Umbilical cord (tissue), 2 donors: ENCODE measurements around the gene HAO1. TPM values are rescaled to one million over a fixed set of nuclear protein-coding genes. Genes with fewer than 3 reads are reported as not detected.
"Not testable (repeated sequence)": the region's sequence is repeated elsewhere in the genome, so short reads cannot be mapped to it uniquely, and the experiment has no call there.

Experiments used
- DNase-seq: peaks from one replicate; pipeline ENCODE4 v3.0.0-alpha.2; 2015; ENCODE audit warnings: low spot score
- total RNA-seq: library from RNA; depleted of rRNA; stranded (reverse); fragments of >200 nt; gene quantifications from one replicate; pipeline ENCODE4 v1.2.3, GENCODE V29; 2014; ENCODE audit warnings: low replicate concordance; ENCODE audit not compliant: insufficient read depth

Gene HAO1
- total RNA-seq, 1 donor from 2014 or later = not detected

DNA sequence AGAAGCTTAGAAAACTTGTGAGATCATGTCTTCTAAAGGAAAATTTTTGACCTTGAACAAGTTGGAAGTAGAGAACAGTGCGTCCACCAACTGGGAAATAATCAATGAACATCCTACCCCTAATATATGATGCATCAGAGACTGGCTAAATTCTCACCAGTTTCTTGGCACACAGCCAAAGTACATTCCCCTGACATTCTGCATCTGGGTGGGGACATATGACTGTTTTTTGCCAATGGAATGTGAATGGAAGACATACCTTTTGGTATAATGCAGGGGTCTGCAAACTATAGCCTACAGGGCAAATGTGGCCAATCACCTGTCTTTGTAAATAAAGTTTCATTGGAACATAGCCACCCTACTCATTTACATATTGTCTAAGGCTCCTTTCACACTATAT lies 84.7 kb downstream of the HAO1 start:
- peak; percentile 5 for DNase-seq

DNA sequence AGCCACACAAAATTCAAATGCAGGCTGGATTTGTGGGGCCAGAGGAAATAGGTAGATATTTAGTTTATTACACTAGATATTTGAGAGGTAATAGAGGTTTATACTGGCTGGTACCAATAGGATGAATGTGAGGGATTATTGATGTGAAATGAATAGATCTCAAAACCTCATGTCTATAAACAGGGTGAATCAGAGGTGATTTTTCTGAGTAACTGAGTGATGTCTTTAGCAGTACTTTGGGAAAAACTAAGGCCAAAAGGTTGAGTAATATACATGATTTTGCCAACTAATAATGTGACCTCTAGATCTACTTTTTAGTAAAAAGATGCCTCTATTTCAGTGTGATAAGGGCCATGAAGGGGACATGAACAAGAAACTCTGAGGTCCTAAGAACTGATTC lies 86.8 kb downstream of the HAO1 start:
- no peak for DNase-seq

DNA sequence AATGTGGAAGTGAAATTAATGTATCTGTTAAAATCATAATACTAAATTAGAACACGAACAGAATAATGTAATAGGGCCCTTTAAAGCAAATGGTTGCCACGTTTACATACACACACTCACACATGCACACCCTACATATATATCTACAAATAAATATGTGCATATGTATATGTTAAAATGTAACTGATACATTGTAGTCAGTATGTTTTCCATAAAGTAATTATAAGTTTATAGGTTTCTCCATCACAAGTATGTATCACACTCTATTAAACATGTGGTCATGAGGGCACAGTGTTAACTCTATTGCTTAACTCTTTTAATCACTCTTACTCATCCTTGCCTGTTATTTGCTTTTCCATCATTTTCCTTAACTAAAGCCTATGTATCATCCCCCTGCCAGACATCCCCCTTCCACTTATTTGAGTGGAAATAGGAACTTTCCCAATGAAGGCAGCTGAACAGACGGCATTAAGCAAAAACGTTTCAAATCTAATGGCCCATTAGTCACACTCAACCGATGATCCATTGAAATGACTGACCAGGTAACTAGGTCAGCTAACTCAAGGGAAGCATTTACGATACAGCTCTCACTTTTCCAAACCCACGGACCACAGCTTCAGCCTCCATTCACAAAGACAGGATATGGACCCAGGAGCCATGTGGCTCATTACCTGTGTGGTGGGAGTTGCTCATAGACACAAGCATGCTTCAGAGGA lies 89.3 kb downstream of the HAO1 start:
- DNase-seq = no peak

DNA sequence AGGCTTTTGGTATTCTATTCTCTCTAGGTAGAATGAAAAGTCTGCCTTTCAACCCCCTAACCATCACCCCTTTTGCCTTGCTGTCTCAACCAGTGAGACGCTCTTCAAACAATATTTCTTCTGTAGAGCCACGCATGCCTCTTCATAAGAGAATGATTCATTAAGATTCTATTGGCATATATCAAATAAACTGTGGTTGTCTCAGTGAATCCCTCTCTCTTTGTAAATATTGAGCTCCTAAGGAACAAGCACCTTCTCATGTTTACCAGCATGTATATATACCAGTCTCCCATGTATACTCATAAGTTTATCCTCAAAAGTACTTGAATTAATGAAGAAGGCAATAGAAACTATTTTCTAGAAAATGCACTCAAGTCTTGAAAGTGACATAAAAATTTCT lies 90.6 kb downstream of the HAO1 start:
- no peak for DNase-seq

DNA sequence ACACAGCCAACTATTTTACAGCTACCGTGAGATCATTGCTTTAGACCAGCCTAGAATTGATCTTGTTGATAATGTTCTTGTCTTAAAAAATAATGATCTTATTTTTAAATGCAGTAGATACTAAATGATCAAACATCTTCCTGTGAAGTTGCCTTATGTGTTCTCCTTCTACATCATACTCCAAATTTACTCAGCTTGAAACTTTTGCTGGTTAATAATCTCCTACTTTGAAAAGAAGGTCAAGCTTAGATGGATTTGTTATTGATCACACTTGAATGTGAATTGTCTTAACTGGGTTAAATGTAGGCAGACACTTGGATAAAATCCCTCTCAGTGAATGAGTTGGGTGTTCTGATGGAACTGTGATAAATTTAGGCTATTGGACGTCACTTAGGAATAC lies 91.9 kb downstream of the HAO1 start:
- no peak for DNase-seq

DNA sequence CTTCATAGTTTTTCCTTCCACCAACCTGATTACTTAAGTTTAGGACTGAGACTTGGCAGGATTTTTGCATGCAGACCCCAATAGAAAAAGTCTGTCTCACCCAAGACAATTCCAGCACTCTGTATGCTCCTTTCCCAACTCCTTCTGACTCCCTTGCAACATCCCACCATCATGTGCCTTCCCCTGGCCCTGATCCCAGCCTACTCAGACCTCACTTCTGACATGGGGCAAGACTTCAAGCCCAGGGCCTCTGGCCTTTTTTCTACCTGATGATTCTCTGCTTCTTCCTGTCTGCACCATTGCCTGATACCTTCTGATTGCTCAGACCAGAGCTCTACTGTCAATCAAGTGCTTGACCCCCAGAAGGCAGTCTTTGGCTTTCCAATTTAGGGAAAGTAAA lies 96.6 kb downstream of the HAO1 start:
- no peak for DNase-seq

DNA sequence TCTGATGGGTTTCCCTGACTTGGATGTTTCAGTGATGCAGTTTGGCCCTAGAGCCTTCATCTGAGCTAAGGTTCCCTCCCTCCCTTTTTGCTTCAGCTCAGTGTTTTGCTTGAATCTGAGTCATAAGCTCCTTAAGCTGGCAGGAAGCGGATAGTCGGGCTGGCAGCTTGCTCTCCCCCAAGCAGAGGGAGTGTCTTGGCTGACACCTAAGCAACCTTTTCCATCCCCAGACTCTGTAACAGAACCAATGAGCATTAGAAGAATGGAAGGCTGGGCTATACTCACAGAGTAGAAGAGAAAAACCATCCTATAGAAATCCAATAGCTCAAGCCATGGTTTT lies 98.3 kb downstream of the HAO1 start:
- DNase-seq = peak; percentile 62

DNA sequence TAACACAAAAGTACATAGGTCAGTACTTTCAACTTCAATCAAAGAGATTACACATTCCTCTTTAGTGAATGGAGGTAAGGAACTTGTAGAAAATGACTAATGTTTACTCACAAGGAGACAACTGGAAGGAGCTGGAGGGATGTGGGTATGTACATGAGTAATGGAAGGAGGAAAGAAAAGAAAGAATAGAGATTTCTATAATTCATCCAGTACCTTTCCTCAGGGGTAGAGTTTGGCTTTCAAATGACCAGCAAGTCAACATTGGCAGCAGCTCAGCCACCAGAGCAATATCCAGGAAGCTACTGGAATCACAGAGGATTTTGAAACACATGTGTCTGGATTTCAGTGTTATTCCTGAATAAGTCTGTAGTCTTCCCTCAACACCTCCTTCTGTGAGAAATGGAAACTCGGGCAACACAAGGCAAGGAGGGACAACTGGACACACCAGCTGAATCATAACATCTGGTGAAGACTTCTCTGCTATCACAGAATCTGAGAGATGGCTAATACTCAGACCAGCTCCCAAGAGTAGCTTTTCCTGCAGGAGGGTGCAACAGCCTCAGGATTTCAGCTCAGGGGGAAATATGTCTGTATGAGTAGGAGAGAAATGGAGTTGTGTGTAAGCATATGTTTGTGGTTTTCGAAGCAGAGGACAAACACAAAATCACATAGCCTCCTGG lies 98.8 kb downstream of the HAO1 start:
- no peak for DNase-seq

DNA sequence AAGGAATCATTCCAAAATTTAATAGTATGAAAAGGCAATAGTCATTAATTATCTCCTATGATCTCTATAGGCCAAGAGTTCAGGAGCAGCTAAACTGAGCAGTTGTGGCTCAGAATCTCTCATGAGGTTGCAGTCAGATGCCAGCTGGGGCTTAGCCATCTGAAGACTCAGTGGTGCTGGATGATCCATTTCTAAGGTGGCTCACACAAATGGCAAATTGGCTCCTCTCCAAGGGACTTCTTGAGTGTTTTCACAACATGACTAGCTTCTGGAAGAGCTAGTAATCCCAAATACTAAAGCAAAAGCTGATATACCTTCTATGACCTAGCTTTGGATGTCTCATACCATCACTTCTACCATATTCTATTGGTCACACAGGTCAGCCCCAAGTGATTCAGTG lies 104.2 kb downstream of the HAO1 start:
- no peak for DNase-seq

DNA sequence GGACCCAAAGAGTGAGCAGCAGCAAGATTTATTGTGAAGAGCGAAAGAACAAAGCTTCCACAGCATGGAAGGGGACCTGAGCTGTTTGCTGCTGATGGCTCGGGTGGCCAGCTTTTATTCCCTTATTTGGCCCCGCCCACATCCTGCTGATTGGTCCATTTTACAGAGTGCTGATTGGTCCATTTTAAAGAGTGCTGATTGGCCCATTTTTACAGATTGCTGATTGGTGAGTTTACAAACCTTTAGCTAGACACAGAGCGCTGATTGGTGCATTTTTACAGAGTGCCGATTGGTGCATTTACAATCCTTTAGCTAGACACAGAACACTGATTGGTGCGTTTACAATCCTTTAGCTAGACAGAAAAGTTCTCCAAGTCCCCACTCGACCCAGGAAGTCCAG lies 105.8 kb downstream of the HAO1 start:
- DNase-seq = not testable (repeated sequence)

Other genes starting within 250 kb of the HAO1 start
- gene TMX4, start 79.3 kb upstream of the HAO1 start, total RNA-seq = 19.7 TPM
- 49.1 TPM for gene PLCB1, start 191.8 kb upstream of the HAO1 start, total RNA-seq